SU-DHL-6 (cell line): ENCODE measurements around the gene RHOV.
A peak's percentile ranks its signal among the peaks of the same experiment; 100 is the strongest.

Experiments
- H2AFZ ChIP-seq: fragments of 200-600 bp; sonication (generic); 2 replicates; pipeline ENCODE4 v1.6.1; 2014; ENCODE audit warnings: low read depth, mild to moderate bottlenecking, moderate library complexity, mixed read lengths, antibody characterized with exemption, low read length; ENCODE audit not compliant: severe bottlenecking
- H3F3A ChIP-seq: fragments of 200-600 bp; shearing (Covaris generic); 2 replicates; pipeline ENCODE4 v1.6.0; 2016; ENCODE audit warnings: antibody characterized with exemption, mild to moderate bottlenecking; ENCODE audit not compliant: insufficient read depth
- H3K27ac ChIP-seq: fragments of 200-600 bp; sonication (generic); 2 replicates; pipeline ENCODE4 v1.5.1; 2016; ENCODE audit warnings: low read depth, mild to moderate bottlenecking, low read length, moderate library complexity, mixed read lengths
- H3K27me3 ChIP-seq: fragments of 200-600 bp; sonication (generic), shearing (Covaris generic); 2 replicates; pipeline ENCODE4 v1.6.0; 2014; ENCODE audit warnings: mild to moderate bottlenecking, low read length
- H3K36me3 ChIP-seq: fragments of 200-600 bp; sonication (generic); 2 replicates; pipeline ENCODE4 v1.6.1; 2014; ENCODE audit warnings: mild to moderate bottlenecking, low read length, mixed read lengths
- H3K4me2 ChIP-seq: fragments of 300-600, 200-600 bp; shearing (Covaris generic), sonication (generic); 2 replicates; pipeline ENCODE4 v1.6.0; 2014; ENCODE audit warnings: low read length, low read depth, mild to moderate bottlenecking; ENCODE audit not compliant: poor library complexity, severe bottlenecking
- H3K4me3 ChIP-seq: fragments of 200-600 bp; sonication (generic); 2 replicates; pipeline ENCODE4 v1.5.1; 2014; ENCODE audit warnings: antibody characterized with exemption, low read length, mild to moderate bottlenecking, mixed read lengths; ENCODE audit not compliant: insufficient read depth, poor library complexity, severe bottlenecking
- H3K79me2 ChIP-seq: fragments of 200-600 bp; sonication (generic); 2 replicates; pipeline ENCODE4 v1.6.1; 2014; ENCODE audit warnings: mild to moderate bottlenecking, low read length, moderate library complexity; ENCODE audit not compliant: insufficient read depth
- H3K9ac ChIP-seq: fragments of 200-600 bp; sonication (generic); 2 replicates; pipeline ENCODE4 v1.7.0; 2014; ENCODE audit warnings: mild to moderate bottlenecking, low read length
- H3K9me2 ChIP-seq: fragments of 200-600 bp; sonication (generic); replicated peaks from 2 replicates; pipeline ENCODE4 v1.6.1; 2014; ENCODE audit warnings: low read length; ENCODE audit not compliant: insufficient read depth
- H3K9me3 ChIP-seq: fragments of 200-600 bp; sonication (generic); 2 replicates; pipeline ENCODE4 v1.6.1; 2014; ENCODE audit warnings: low read length, mixed read lengths; ENCODE audit not compliant: insufficient read depth
- H4K20me1 ChIP-seq: fragments of 200-600 bp; sonication (generic); 2 replicates; pipeline ENCODE4 v1.6.1; 2014; ENCODE audit warnings: low read depth, mild to moderate bottlenecking, antibody characterized with exemption, low read length, moderate library complexity, mixed read lengths
- CTCF ChIP-seq: fragments of 200-600 bp; sonication (generic); IDR thresholded peaks from one replicate; pipeline ENCODE4 v1.5.1; 2017; ENCODE audit warnings: antibody characterized with exemption, mild to moderate bottlenecking, low read length, moderate library complexity; ENCODE audit not compliant: insufficient read depth, poor library complexity, severe bottlenecking
- EZH2phosphoT487 ChIP-seq: fragments of 200-600 bp; sonication (generic), shearing (Covaris generic); conservative IDR thresholded peaks from 2 replicates; pipeline ENCODE4 v1.6.1; 2018; ENCODE audit warnings: mild to moderate bottlenecking, antibody characterized with exemption, low read length, moderate library complexity, mixed read lengths

The RHOV gene

DNA sequence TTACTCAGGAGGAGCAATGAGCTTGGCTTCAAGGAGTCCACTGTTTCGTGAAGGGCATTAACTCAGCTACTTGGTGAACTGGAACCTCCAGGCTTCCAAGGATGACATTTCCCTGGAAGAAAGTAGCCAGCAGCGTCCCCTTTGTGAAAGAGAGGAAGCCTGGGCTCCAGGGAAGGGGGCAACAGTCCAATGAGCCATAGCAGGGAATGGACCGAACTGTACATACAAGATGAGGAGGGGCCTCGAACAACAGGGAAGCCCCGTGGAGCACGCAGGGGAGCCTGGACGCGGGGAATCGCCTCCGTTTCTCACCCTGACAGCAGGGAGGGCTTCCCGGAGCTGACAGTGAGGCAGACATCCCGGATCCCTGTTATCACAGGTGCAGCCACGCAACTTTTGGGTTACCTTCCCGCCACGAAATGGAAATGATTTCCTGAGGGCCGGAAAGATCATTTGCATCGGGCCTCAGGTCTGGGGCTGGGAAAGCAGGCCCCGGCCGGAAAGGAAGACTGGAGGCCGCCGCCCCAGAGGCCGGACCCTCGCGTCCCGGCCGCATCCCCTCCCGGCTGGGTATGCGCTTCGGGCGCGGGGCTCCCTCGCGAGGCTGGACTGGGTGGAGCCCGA is 30.7 kb downstream of the RHOV start:
- H2AFZ ChIP-seq, result no peak overlapping the region
- no peaks in the 10 kb centered on the region for H3K27me3 ChIP-seq
- no peak overlapping the region for H3K4me3 ChIP-seq
- no peaks in the 10 kb centered on the region for H4K20me1 ChIP-seq
- no peaks in the 10 kb centered on the region for H3K9me2 ChIP-seq
- H3K9ac ChIP-seq, result no peak overlapping the region
- H3F3A ChIP-seq, result no peaks in the 10 kb centered on the region
- no peak for TF ChIP-seq EZH2phosphoT487
- no peak for TF ChIP-seq CTCF
- no peaks in the 10 kb centered on the region for H3K79me2 ChIP-seq
- H3K36me3 ChIP-seq, result no peaks in the 10 kb centered on the region
- H3K27ac ChIP-seq, result no peak overlapping the region
- H3K9me3 ChIP-seq, result no peaks in the 10 kb centered on the region
- peak overlapping the region; percentile 47 for H3K4me2 ChIP-seq

GRCh38 chr15:40841741-40842140 is 32.3 kb downstream of the RHOV start:
- TF ChIP-seq CTCF (no peak), EZH2phosphoT487 (no peak)
- H3K9ac ChIP-seq, result no peak overlapping the region
- no peaks in the 10 kb centered on the region for H3F3A ChIP-seq

GRCh38 chr15:40838756-40839155 is 35.3 kb downstream of the RHOV start:
- no peak for TF ChIP-seq CTCF
- TF ChIP-seq EZH2phosphoT487, result no peak
- Histone ChIP-seq H4K20me1 (no peaks in the 10 kb centered on the region), H3K36me3 (no peaks in the 10 kb centered on the region), H2AFZ (no peak overlapping the region), H3F3A (no peaks in the 10 kb centered on the region), H3K79me2 (no peaks in the 10 kb centered on the region), H3K9me2 (no peaks in the 10 kb centered on the region), H3K9ac (no peak overlapping the region), H3K4me2 (no peak overlapping the region), H3K4me3 (no peak overlapping the region), H3K27ac (no peak overlapping the region), H3K9me3 (no peaks in the 10 kb centered on the region), H3K27me3 (no peaks in the 10 kb centered on the region)

More at GRCh38 chr15:40841741-40842140, 32.3 kb downstream of the RHOV start:
- no peaks in the 10 kb centered on the region for H3K36me3 ChIP-seq
- no peak overlapping the region for H3K4me2 ChIP-seq
- H3K4me3 ChIP-seq, result no peak overlapping the region
- H3K9me2 ChIP-seq, result no peaks in the 10 kb centered on the region
- H3K27me3 ChIP-seq, result no peaks in the 10 kb centered on the region
- no peaks in the 10 kb centered on the region for H4K20me1 ChIP-seq
- no peak overlapping the region for H3K27ac ChIP-seq
- no peaks in the 10 kb centered on the region for H3K79me2 ChIP-seq
- H3K9me3 ChIP-seq, result no peaks in the 10 kb centered on the region
- H2AFZ ChIP-seq, result no peak overlapping the region
